Panc1 (cell line): ENCODE data around the gene CDK14. TPM values are rescaled to one million over a fixed set of nuclear protein-coding genes. Genes with fewer than 3 reads are reported as not detected.

Source experiments
- ATAC-seq: fragments of 200-7000 bp; cut with Tn5 transposase; 2 replicates; pipeline ENCODE4 v1.9.1; 2020; ENCODE audit warnings: mild to moderate bottlenecking, moderate library complexity
- BruUV-seq: library from RNA; stranded (reverse); fragments of 400-500 nt; replicated peaks from 2 replicates; lab custom pipeline; 2021; lab: Mats Ljungman, UMichigan
- CTCF ChIA-PET: fragments of 300-600 bp; sonication (Branson Sonifier 250); formaldehyde crosslinking; loops from one replicate; lab custom pipeline; 2022; ENCODE audit warnings: antibody characterized with exemption; lab: Charles Lee
- POLR2A ChIA-PET: fragments of 300-600 bp; sonication (Branson Sonifier 250); formaldehyde crosslinking; loops from one replicate; lab custom pipeline; 2022; ENCODE audit warnings: antibody characterized with exemption; lab: Charles Lee
- DNase-seq: peaks from one replicate; pipeline ENCODE4 v3.0.0-alpha.2; 2010; ENCODE audit warnings: low read depth, low spot score
- H3K27ac ChIP-seq: 2 replicates; pipeline ENCODE4 v1.5.1; 2011; ENCODE audit warnings: mild to moderate bottlenecking, low read length, inconsistent platforms
- H3K27me3 ChIP-seq: fragments of 200-500 bp; sonication (Bioruptor generic); 2 replicates; pipeline ENCODE4 v1.6.0; 2014; ENCODE audit warnings: low read length, inconsistent platforms; ENCODE audit not compliant: control insufficient read depth, insufficient read depth
- H3K36me3 ChIP-seq: fragments of 200-500 bp; sonication (Bioruptor generic); 2 replicates; pipeline ENCODE4 v1.5.1; 2014; ENCODE audit warnings: inconsistent platforms, mild to moderate bottlenecking, low read length, moderate library complexity; ENCODE audit not compliant: control insufficient read depth, insufficient read depth
- H3K4me1 ChIP-seq: 2 replicates; pipeline ENCODE4 v1.5.1; 2011; ENCODE audit warnings: inconsistent platforms, mild to moderate bottlenecking, low read length, moderate library complexity; ENCODE audit not compliant: control insufficient read depth, insufficient read depth
- H3K4me3 ChIP-seq, 2 experiments: 2 replicates each; pipeline ENCODE4 v1.5.1; 2011 to 2012; ENCODE audit warnings: low read depth in 2 of 2, low read length in 2 of 2, mild to moderate bottlenecking in 2 of 2, inconsistent platforms in 1 of 2, moderate library complexity in 1 of 2
- H3K9me3 ChIP-seq: fragments of 200-500 bp; sonication (Bioruptor generic); 2 replicates; pipeline ENCODE4 v1.5.1; 2014; ENCODE audit warnings: low read depth, mild to moderate bottlenecking, inconsistent platforms, low read length, moderate library complexity; ENCODE audit not compliant: control insufficient read depth, insufficient read depth
- CTCF ChIP-seq: fragments of 450-650 bp; IDR thresholded peaks from 2 replicates; pipeline ENCODE4 v1.5.1; 2017; ENCODE audit warnings: mild to moderate bottlenecking
- POLR2AphosphoS5 ChIP-seq: IDR thresholded peaks from 2 replicates; pipeline ENCODE4 v1.6.1; 2012; ENCODE audit warnings: mild to moderate bottlenecking, low read depth, low read length, moderate library complexity
- SIN3A ChIP-seq: IDR thresholded peaks from 2 replicates; pipeline ENCODE4 v1.6.1; 2012; ENCODE audit warnings: low read depth, mild to moderate bottlenecking, low read length, moderate library complexity, borderline replicate concordance; ENCODE audit not compliant: insufficient read depth
- TCF7L2 ChIP-seq: IDR thresholded peaks from 2 replicates; pipeline ENCODE4 v1.6.1; 2011; ENCODE audit warnings: mild to moderate bottlenecking, low read depth, low read length, inconsistent platforms
- in situ Hi-C: cut with HindIII; loops from 2 replicates; pipeline ENCODE4 v1.10.0; 2016; ENCODE audit warnings: low sequenced_read_pairs, low pct_unique_long_range_greater_than_20kb
- intact Hi-C: fragments of 100-400 bp; cut with micrococcal nuclease; formaldehyde crosslinking; loops from one replicate; pipeline ENCODE4 v1.10.0; 2022; ENCODE audit not compliant: unreplicated experiment
- total RNA-seq: library from RNA; stranded (reverse); gene quantifications from one replicate; pipeline ENCODE4 v1.2.1, GENCODE V29; 2021; ENCODE audit not compliant: unreplicated experiment
- TF ChIP-seq, protein P1 (sequence below), 2 experiments: IDR thresholded peaks; 2 replicates each; pipeline ENCODE4 v1.6.1; 2011 to 2012; ENCODE audit warnings: low read depth in 2 of 2, control low read depth in 1 of 2, low read length in 1 of 2, mild to moderate bottlenecking in 1 of 2, moderate library complexity in 1 of 2; ENCODE audit not compliant: insufficient read depth in 1 of 2

The CDK14 gene
- total RNA-seq, 1 experiment from 2014 or later = 3.0 TPM

DNA sequence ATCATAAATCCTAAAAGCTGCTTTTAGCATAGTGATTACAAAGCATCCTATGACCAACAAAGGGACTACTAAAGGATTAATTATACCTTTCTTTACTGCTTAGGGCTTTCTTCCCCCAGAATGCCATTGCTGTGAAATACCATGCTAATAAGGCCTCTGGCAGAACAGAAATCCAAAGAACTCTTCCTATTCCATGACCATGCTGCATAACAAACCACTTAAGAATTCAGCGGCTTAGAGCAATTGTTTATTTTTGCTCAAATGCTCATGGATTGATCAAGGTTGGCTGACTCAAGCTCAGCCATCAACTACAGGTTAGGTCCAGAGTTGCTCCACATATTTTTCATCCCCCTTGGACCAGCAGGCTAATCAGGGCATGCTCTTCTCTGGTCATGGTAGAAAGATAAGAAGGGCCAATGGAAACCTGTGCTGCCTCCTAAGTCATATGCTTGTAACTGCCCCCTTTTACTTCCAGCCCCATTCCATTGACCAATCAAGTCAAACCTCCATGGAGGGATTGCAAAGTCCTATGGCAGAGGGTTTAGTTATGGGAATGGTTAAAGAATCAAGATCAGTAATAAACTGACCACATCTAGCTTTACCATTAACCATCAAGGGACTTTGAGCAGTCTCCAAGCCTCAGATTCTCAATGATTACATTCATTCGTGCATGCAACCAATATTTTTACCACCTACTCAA lies 423.7 kb downstream of the CDK14 start:
- BruUV-seq = no TSS peak
- intact Hi-C loops (no loop called here), in situ Hi-C loops (no loop called here)
- no peaks in the 10 kb centered on the region for H3K4me1 ChIP-seq
- no peak for ATAC-seq
- ChIA-PET POLR2A (no interaction called here), CTCF (no interaction called here)
- H3K4me3 ChIP-seq = no peak overlapping the region
- no peaks in the 10 kb centered on the region for H3K27me3 ChIP-seq
- no peak for DNase-seq
- H3K36me3 ChIP-seq = no peaks in the 10 kb centered on the region
- TF ChIP-seq, protein P1, sequence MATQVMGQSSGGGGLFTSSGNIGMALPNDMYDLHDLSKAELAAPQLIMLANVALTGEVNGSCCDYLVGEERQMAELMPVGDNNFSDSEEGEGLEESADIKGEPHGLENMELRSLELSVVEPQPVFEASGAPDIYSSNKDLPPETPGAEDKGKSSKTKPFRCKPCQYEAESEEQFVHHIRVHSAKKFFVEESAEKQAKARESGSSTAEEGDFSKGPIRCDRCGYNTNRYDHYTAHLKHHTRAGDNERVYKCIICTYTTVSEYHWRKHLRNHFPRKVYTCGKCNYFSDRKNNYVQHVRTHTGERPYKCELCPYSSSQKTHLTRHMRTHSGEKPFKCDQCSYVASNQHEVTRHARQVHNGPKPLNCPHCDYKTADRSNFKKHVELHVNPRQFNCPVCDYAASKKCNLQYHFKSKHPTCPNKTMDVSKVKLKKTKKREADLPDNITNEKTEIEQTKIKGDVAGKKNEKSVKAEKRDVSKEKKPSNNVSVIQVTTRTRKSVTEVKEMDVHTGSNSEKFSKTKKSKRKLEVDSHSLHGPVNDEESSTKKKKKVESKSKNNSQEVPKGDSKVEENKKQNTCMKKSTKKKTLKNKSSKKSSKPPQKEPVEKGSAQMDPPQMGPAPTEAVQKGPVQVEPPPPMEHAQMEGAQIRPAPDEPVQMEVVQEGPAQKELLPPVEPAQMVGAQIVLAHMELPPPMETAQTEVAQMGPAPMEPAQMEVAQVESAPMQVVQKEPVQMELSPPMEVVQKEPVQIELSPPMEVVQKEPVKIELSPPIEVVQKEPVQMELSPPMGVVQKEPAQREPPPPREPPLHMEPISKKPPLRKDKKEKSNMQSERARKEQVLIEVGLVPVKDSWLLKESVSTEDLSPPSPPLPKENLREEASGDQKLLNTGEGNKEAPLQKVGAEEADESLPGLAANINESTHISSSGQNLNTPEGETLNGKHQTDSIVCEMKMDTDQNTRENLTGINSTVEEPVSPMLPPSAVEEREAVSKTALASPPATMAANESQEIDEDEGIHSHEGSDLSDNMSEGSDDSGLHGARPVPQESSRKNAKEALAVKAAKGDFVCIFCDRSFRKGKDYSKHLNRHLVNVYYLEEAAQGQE (IDR thresholded peaks at IDR 0.05; ENCODE audit: insufficient read depth in 1 of 2, low read depth in 2 of 2, low read length in 1 of 2) = no peak
- no peak for TF ChIP-seq SIN3A
- H3K27ac ChIP-seq = no peak overlapping the region
- H3K9me3 ChIP-seq = no peaks in the 10 kb centered on the region

- no TSS peak for BruUV-seq
- H3K27me3 ChIP-seq = no peaks in the 10 kb centered on the region
- no peaks in the 10 kb centered on the region for H3K36me3 ChIP-seq
- no peak for ATAC-seq
- H3K4me1 ChIP-seq = no peaks in the 10 kb centered on the region
- in situ Hi-C loops (no loop called here), intact Hi-C loops (no loop called here)
- CTCF ChIA-PET = no interaction called here
- H3K4me3 ChIP-seq = no peak overlapping the region
- TF ChIP-seq POLR2AphosphoS5 (no peak), TCF7L2 (no peak), SIN3A (no peak), CTCF (no peak)
- TF ChIP-seq, protein P1 (IDR thresholded peaks at IDR 0.05; ENCODE audit: insufficient read depth in 1 of 2, low read depth in 2 of 2, low read length in 1 of 2) = no peak
- POLR2A ChIA-PET = no interaction called here
- H3K27ac ChIP-seq = no peak overlapping the region
- DNase-seq = no peak
- no peaks in the 10 kb centered on the region for H3K9me3 ChIP-seq
Observed at GRCh38 chr7:91020636-91021385, 424.7 kb downstream of the CDK14 start.
